Ishikawa (cell line): Measurements from ENCODE around the gene LIPE.

ENCODE experiments used
- CEBPB ChIP-seq: IDR thresholded peaks from 2 replicates; pipeline ENCODE4 v1.6.1; 2012
- CREB1 ChIP-seq: IDR thresholded peaks from 2 replicates; pipeline ENCODE4 v1.6.1; 2012; ENCODE audit warnings: low read depth
- EGR1 ChIP-seq: IDR thresholded peaks from 2 replicates; pipeline ENCODE4 v1.6.1; 2012
- EP300 ChIP-seq: IDR thresholded peaks from 2 replicates; pipeline ENCODE4 v1.6.1; 2012; ENCODE audit warnings: borderline replicate concordance
- TAF1 ChIP-seq: IDR thresholded peaks from 2 replicates; pipeline ENCODE4 v1.6.1; 2012; ENCODE audit warnings: low read depth, mild to moderate bottlenecking
- TEAD4 ChIP-seq: IDR thresholded peaks from 2 replicates; pipeline ENCODE4 v1.6.1; 2012
- TF ChIP-seq, protein P1 (sequence below): IDR thresholded peaks from 2 replicates; pipeline ENCODE4 v1.6.1; 2012; ENCODE audit warnings: low read depth, mild to moderate bottlenecking
- TF ChIP-seq, protein P2 (sequence below): IDR thresholded peaks from 2 replicates; pipeline ENCODE4 v1.6.1; 2012
- TF ChIP-seq, protein P3 (sequence below): IDR thresholded peaks from 2 replicates; pipeline ENCODE4 v1.6.1; 2012

DNA sequence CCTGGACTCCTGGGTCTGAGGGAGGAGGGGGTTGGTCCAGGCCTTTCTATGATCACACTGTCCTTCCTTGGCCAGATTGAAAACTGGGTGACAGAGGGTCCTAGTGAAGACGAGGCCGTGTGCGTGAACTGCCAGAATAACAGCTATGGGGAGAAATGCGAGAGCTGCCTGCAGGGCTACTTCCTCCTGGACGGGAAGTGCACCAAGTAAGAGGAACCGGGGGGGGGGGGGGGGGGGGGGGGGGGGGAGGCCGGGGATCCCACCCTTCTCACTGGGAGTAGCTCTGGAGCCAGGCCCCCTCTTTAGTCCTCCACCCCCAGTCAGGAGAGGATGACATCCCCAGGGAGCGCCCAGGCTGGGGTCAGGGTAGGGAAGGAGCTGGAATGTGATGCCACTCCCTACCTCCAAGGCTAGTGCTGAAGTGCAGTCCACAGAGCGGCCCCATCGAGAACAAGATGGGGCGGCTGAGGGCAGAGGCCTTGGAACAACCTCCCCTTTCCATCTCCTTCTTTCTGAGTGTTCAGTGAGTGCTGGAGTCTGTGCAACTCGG, 56.5 kb downstream of the LIPE start:
- TF ChIP-seq, protein P1, sequence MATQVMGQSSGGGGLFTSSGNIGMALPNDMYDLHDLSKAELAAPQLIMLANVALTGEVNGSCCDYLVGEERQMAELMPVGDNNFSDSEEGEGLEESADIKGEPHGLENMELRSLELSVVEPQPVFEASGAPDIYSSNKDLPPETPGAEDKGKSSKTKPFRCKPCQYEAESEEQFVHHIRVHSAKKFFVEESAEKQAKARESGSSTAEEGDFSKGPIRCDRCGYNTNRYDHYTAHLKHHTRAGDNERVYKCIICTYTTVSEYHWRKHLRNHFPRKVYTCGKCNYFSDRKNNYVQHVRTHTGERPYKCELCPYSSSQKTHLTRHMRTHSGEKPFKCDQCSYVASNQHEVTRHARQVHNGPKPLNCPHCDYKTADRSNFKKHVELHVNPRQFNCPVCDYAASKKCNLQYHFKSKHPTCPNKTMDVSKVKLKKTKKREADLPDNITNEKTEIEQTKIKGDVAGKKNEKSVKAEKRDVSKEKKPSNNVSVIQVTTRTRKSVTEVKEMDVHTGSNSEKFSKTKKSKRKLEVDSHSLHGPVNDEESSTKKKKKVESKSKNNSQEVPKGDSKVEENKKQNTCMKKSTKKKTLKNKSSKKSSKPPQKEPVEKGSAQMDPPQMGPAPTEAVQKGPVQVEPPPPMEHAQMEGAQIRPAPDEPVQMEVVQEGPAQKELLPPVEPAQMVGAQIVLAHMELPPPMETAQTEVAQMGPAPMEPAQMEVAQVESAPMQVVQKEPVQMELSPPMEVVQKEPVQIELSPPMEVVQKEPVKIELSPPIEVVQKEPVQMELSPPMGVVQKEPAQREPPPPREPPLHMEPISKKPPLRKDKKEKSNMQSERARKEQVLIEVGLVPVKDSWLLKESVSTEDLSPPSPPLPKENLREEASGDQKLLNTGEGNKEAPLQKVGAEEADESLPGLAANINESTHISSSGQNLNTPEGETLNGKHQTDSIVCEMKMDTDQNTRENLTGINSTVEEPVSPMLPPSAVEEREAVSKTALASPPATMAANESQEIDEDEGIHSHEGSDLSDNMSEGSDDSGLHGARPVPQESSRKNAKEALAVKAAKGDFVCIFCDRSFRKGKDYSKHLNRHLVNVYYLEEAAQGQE = no peak
- no peak for TF ChIP-seq TEAD4
- no peak for TF ChIP-seq EGR1
- TF ChIP-seq, protein P2, sequence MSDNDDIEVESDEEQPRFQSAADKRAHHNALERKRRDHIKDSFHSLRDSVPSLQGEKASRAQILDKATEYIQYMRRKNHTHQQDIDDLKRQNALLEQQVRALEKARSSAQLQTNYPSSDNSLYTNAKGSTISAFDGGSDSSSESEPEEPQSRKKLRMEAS = no peak
- TF ChIP-seq EP300 = no peak
- no peak for TF ChIP-seq TAF1
- no peak for TF ChIP-seq CEBPB
- TF ChIP-seq, protein P3, sequence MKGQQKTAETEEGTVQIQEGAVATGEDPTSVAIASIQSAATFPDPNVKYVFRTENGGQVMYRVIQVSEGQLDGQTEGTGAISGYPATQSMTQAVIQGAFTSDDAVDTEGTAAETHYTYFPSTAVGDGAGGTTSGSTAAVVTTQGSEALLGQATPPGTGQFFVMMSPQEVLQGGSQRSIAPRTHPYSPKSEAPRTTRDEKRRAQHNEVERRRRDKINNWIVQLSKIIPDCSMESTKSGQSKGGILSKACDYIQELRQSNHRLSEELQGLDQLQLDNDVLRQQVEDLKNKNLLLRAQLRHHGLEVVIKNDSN = no peak
- TF ChIP-seq CREB1 = no peak
